ENCODE data around the gene NCKAP5.

Gene NCKAP5

DNA sequence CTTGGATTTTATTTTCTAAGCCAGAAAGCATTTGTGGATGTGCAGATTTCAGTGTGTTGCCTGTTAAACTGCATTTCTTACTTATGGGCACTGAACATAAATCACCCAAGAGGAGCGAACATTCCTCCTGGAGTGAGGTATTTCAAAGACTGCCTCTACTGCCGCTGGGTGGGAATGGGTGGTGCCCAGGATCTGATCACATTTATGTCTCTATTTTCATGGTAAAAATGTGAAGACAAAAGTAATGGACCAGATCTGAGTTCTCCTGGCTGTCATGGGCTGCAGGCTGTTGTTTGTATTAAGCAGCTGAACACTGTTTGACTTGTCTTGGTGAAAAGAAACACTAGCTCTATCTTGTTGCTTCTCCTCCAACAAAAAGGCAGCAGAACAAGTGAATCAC, 251.7 kb downstream of the NCKAP5 start:
- H3K4me3 ChIP-seq (ENCODE audit: low read depth, low read length), result no peak overlapping the region
- TF ChIP-seq, protein P1, sequence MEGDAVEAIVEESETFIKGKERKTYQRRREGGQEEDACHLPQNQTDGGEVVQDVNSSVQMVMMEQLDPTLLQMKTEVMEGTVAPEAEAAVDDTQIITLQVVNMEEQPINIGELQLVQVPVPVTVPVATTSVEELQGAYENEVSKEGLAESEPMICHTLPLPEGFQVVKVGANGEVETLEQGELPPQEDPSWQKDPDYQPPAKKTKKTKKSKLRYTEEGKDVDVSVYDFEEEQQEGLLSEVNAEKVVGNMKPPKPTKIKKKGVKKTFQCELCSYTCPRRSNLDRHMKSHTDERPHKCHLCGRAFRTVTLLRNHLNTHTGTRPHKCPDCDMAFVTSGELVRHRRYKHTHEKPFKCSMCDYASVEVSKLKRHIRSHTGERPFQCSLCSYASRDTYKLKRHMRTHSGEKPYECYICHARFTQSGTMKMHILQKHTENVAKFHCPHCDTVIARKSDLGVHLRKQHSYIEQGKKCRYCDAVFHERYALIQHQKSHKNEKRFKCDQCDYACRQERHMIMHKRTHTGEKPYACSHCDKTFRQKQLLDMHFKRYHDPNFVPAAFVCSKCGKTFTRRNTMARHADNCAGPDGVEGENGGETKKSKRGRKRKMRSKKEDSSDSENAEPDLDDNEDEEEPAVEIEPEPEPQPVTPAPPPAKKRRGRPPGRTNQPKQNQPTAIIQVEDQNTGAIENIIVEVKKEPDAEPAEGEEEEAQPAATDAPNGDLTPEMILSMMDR (IDR thresholded peaks at IDR 0.05; ENCODE audit: low read depth, low read length), result no peak

DNA sequence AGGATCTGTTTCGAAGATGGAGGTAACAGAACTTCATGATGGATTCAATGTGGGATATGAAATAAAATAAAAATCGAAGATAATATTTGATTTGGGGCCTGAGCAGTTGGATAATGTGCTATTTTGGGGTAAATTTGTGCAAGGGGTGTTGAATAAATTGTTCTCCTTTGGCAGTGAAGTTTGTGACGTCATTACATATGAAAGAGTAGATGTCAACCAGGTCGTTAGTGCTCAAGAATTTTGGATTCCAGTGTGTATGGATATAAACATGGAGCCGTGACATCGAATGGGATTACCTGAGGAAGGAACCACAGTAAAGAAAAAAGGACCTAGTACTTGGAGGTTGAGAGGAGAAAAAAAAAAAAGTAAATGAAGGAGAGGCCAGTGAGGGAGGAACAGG, 253.0 kb downstream of the NCKAP5 start:
- H3K4me3 ChIP-seq (ENCODE audit: low read depth, low read length), result no peak overlapping the region
- TF ChIP-seq, protein P1 (IDR thresholded peaks at IDR 0.05; ENCODE audit: low read depth, low read length), result no peak

DNA sequence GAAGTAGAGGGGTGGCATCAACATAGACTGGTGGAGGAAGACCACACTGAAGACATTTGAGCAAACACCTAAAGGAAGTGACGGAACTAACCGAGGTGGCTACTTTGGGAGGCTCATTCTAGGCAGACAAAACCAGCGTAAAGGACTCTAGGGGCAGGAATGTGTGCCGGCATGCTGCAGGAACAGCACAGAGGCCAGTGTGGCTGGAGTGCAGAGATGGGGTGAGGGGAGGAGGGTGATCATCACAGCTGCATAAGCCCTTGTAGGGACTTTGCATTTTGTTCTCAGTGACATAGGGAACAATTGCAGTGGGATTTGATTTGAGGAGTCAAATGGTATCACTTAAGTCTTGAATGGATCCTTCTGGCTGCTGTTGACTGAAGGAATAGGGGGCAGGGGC, 253.5 kb downstream of the NCKAP5 start:
- TF ChIP-seq, protein P1 (IDR thresholded peaks at IDR 0.05; ENCODE audit: low read depth, low read length), result no peak
- H3K4me3 ChIP-seq (ENCODE audit: low read depth, low read length), result no peak overlapping the region

GRCh38 chr2:133312038-133312729, 256.1 kb downstream of the NCKAP5 start:
- no peak overlapping the region for H3K4me3 ChIP-seq (ENCODE audit: low read depth, low read length)

GRCh38 chr2:133306236-133306635, 262.0 kb downstream of the NCKAP5 start:
- H3K4me3 ChIP-seq (ENCODE audit: low read depth, low read length), result no peak overlapping the region
- TF ChIP-seq, protein P1 (IDR thresholded peaks at IDR 0.05; ENCODE audit: low read depth, low read length), result no peak

More at GRCh38 chr2:133312038-133312729, 256.1 kb downstream of the NCKAP5 start:
- TF ChIP-seq, protein P1 (IDR thresholded peaks at IDR 0.05; ENCODE audit: low read depth, low read length), result no peak

DNA sequence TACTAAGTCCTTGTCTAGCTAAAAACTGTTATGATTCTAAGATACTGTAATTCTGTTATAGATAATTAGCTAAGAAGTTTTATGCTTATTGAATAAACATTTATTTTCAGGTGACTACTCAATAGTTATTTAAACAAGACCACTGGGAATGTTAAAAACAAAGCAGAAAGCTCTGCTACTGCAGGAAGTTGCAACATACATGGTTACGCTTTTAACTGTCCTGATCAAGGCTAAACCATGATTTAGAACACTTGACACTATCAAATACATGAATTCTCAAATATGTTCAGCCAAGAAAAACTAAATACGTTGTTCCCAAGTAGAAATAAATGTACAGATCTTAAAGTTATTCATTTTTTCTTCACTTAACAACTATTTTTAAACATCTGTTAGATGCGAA, 263.9 kb downstream of the NCKAP5 start:
- no peak overlapping the region for H3K4me3 ChIP-seq (ENCODE audit: low read depth, low read length)
- TF ChIP-seq, protein P1 (IDR thresholded peaks at IDR 0.05; ENCODE audit: low read depth, low read length), result no peak

- TF ChIP-seq, protein P1 (IDR thresholded peaks at IDR 0.05; ENCODE audit: low read depth, low read length), result no peak
- H3K4me3 ChIP-seq (ENCODE audit: low read depth, low read length), result peak overlapping the region; percentile 10; the same call in 1 of the 2 replicates
Measured at GRCh38 chr2:133303150-133303549, 265.1 kb downstream of the NCKAP5 start.
